HG02938 (cell line): Measurements from ENCODE around the gene PDE1C.
"Not testable (repeated sequence)": the region's sequence is repeated elsewhere in the genome, so short reads cannot be mapped to it uniquely, and the experiment has no call there.

ENCODE experiments used
- ATAC-seq: cut with Tn5 transposase; IDR thresholded peaks from one replicate; pipeline ENCODE4 v1.9.1; 2021; ENCODE audit warnings: mild to moderate bottlenecking, moderate library complexity; ENCODE audit not compliant: unreplicated experiment

PDE1C gene

GRCh38 chr7:32045228-32045627 is 25.0 kb downstream of the PDE1C start:
- no peak for ATAC-seq

DNA sequence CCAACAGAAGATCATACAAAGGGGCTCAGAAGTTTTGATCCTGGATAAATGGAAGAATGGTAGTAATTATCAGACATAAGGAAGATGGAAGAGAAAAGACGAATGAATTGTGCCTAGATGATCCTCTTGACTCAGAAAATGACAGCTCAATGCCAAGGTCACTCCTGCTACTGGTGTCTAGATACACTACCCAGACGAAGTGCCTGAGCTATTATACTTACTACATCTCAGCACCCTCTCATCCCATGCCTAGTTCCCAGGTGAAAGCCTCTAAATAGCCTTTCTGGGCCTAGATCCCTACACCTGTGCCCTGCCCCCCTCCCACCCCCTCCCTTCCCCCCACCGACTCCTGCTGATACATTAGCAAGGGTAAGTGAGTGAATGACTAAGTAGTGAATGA is 25.5 kb downstream of the PDE1C start:
- ATAC-seq, result no peak

GRCh38 chr7:32043688-32044087 is 26.5 kb downstream of the PDE1C start:
- ATAC-seq, result peak; percentile 67

DNA sequence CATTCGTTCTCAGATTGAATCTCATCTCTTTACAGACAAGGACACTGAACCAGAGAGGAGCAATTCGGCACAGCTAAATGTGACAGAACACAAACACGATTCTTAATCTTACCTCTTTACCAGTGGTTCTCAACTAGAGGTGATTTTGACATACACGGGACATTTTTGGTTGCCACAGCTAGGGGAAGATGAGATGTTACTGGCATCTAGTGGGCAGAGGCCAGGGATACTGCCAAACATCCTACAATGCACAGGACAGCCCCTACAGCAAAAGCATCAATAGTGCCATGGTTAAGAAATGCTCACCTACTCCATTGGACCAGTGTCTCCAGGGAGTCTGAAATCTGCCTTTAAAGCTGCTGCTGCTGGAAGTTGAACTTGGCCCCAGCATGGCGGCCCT is 27.3 kb downstream of the PDE1C start:
- ATAC-seq, result no peak

DNA sequence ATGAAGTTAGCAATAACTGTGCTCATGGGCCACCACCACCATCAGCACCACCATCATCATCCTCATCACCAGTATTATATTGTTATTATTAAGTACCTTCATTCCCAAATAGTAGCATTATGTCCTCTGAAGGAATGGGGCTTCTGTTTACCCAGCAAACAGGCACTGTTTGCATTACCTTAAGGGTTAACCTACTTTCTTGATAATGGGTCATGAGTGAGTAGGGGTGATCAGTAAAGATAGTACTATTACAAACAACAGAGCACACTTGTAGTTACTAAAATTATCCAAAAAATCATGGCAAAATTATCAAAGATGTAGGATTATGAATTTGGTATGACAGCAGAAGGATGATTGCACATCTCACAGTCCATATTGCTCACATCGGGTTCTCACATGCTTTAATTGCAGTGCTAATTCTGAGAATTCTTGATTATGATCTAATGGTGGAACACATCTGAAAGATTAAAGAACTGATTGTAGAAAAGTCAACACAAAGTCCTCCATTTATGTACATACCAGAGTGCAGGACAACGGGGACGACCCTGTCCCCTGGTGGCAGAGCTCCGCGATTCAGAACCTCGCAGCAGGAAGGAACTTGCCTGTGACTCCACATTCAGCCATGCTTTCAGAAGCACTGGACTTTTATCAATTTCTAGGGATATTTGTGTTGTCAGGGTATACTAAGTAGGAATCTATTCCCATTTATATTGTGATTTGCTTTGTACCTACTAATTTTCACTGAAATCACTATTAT is 31.0 kb downstream of the PDE1C start:
- ATAC-seq, result no peak

DNA sequence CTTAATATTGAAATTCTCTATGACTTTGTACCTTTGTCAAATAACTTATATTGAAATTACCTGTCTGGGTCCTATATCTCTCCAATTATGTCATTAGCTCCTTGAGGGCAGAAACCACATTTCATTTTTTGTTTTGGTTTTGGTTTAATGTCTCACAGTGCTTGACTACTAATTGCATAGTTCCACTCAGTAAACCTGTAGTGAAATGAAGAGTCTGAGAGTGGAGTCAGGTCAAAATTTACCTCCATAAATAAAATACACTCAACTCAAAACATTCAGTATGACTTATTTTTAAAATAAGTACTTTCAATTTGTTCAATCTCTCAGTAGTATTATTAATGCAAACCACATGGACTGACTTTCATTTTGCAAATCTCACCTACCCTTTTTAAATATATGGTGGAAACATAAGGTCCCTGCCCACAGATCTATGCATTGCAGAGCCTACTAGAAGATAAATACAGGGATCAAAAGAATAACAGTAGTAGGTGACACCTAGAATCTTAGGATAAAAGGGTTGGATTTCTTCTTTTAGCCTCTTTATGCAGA is 32.5 kb downstream of the PDE1C start:
- peak; percentile 86 for ATAC-seq

DNA sequence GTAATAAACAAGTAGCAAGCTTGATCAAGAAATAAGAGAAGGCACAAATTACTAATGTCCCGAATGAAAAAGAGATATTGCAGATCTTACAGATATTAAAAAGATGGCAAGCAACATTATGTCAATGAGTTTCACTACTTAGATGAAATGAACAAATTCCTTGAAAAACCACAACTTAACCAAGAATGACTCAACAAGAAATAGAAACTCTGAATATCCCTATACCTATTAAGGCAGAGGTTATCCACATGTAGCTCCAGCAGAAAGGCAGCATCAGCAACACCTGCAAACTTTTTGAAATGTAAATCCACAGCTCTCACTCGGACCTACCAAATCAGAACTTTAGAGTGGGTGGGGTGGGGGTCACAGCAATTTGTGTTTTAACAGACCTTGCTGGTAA is 33.6 kb downstream of the PDE1C start:
- peak; percentile 41 for ATAC-seq

GRCh38 chr7:32034052-32034451 is 36.2 kb downstream of the PDE1C start:
- no peak for ATAC-seq

- no peak for ATAC-seq
Measured at GRCh38 chr7:32033006-32033405, 37.2 kb downstream of the PDE1C start.

GRCh38 chr7:32032211-32032610 is 38.0 kb downstream of the PDE1C start:
- ATAC-seq, result no peak

DNA sequence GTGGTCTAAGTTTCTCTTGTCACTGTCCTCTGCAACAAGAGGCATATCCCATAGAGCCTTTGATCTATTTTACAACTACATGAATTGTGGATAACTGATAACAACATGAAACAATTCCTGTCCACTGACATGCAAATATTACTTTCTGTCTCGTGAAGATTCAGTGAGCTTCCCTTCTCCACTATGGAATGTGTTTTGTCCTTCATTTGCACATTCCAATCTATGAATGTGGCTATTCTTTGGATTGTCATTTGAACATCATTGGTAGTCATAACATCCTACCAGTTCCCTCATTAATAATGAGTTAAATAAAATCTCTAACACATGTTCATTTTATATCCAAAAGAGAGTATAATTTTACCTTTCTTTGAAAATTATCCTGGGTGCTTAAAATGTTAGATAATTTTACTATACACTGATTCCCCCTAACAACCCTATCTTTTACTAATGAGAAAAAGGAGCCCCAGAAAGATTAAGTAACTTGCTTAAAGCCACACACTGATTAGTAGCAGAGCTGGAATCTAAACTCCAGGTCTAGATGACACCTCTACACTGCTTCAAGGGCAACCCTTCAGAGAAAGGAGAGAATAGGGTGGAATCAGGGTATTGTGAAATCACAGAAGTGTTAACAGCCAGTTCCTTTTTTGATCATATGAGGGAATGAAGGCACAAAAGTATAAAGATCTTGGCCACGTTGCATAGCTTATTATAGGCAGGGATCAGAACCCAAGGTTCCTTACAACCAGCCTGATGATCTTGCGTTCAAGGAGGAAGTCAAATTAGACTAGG is 39.1 kb downstream of the PDE1C start:
- no peak for ATAC-seq

- no peak for ATAC-seq
Measured at GRCh38 chr7:32026083-32026425, 44.2 kb downstream of the PDE1C start.

DNA sequence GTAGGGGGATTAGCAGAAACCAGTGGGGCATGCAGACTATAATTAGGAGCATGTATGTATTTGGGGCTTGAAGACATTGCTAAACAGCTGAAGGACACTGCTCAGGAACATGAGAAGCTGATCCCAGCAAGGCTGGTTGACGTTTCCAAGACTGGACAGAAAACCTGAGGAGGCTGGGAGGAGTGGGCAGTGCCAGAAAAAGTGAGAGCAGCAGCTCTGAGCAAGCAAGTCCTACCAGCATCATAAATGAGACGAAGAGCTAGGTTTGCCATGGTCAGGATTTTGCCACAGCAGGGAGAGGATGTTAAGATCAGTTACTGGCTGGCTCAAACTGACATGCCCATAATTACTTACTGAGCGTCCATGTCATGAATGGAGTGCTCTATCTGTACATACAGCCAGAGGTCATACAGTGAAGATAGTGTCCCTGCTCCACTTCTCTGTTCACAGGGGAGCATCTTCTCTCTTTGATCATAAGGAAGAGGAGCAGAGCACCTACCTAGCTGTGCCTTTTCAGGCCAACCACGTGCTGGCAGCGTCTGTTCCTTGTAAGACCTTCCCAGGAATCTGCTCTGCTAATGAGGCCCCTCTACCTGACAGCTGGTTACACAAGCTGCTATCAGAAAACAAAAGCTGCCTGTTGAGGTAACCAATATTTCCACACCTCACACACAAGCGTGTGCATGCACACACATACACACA is 44.7 kb downstream of the PDE1C start:
- no peak for ATAC-seq

DNA sequence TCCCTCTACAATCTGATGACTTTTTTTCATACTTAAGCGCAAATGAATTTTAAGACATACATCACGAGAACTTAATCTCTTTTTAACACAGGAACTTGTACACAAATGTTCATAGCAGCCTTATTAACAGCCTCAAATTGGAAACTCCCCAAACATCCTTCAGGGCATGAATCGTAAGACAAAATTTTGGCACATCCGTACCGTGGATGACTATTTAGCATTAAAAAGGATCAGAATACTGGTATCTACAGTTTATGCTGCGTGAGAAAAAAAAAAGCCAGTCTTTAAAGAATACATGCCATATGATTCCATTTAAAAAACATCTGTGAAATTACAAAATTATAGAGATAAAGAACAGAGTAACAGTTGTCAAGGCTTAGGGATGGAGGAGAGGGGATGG is 46.8 kb downstream of the PDE1C start:
- ATAC-seq, result no peak

GRCh38 chr7:32022966-32023365 is 47.2 kb downstream of the PDE1C start:
- ATAC-seq, result no peak

GRCh38 chr7:32020551-32021159 is 49.6 kb downstream of the PDE1C start:
- ATAC-seq, result no peak

- no peak for ATAC-seq
Measured at GRCh38 chr7:32018845-32019578, 51.2 kb downstream of the PDE1C start.

- ATAC-seq, result no peak
Measured at GRCh38 chr7:32015133-32015532, 55.1 kb downstream of the PDE1C start.

DNA sequence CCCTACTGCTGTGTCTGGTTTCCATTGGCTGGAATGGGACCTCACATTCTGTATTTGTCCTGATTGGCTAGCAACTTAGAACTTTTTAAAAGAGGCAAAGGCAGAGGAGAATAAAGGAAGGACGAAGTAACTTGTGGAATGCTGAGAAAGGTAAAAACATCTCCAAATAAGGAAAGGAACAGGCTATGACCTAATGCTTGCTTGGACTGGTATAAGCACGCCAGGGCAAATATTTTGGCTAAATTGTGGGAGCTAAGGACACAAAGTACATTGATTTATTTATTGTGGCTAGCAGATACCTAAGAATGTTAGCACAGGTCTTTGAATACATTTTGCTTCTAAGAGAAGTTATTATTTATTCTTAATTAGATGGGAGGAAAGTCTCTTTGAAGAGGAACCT is 56.7 kb downstream of the PDE1C start:
- not testable (repeated sequence) for ATAC-seq

DNA sequence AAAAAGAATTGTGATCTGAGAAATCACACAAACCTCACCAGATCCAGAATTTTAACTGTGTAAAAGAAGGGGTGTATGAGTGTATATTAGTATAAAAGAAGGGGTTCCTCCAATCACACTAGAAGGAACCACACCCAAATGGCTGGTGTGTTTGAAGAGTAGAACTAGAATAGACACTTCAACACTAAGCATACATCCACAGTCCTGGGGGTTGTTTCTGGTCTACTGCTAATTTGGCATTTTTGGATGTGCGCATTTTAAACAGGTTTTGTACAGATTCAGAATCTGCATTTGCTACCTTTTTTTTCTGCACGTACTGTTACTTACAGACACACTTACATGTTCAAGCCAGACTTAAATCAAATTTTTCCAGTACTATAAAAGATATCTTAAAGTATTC is 64.6 kb downstream of the PDE1C start:
- ATAC-seq, result no peak
